Mucosa of descending colon (tissue), 3 donors: ENCODE measurements around the gene PAPPA2. TPM values are rescaled to one million over a fixed set of nuclear protein-coding genes. Genes with fewer than 3 reads are reported as not detected.

Experiments used
- ATAC-seq: fragments of 200-7000 bp; cut with Tn5 transposase; one replicate; pipeline ENCODE4 v1.9.1; 2020; ENCODE audit warnings: mild to moderate bottlenecking, moderate library complexity
- DNase-seq, 3 donors: peaks; one replicate each; pipeline ENCODE4 v3.0.0-alpha.2; 2020
- H3K36me3 ChIP-seq: fragments of 200-600 bp; one replicate; pipeline ENCODE4 v1.8.0; 2021; ENCODE audit warnings: low read depth, mild to moderate bottlenecking
- H3K4me1 ChIP-seq: fragments of 200-600 bp; one replicate; pipeline ENCODE4 v1.8.0; 2021; ENCODE audit warnings: low read depth, mild to moderate bottlenecking
- H3K4me3 ChIP-seq: fragments of 200-600 bp; one replicate; pipeline ENCODE4 v1.8.0; 2021; ENCODE audit warnings: mild to moderate bottlenecking
- H3K9me3 ChIP-seq: fragments of 200-600 bp; one replicate; pipeline ENCODE4 v1.8.0; 2021; ENCODE audit warnings: mild to moderate bottlenecking
- CTCF ChIP-seq: fragments of 200-600 bp; IDR thresholded peaks from one replicate; pipeline ENCODE4 v1.8.0; 2022; ENCODE audit warnings: antibody characterized with exemption, mild to moderate bottlenecking
- intact Hi-C, 2 donors: fragments of 100-400 bp; cut with DNase I in 1 of 2; cut with micrococcal nuclease in 1 of 2; formaldehyde crosslinking; loops; one replicate each; pipeline versions ENCODE4 v1.11.0 to v1.11.1; 2022; cut with DNase I, micrococcal nuclease
- total RNA-seq, 3 donors: library from RNA; stranded (reverse); fragmentation: NEBNext Ultra II Directional in 2 of 3; extraction: Animal tissue kit (Norgen Biotek cat#: 25700) in 2 of 3; gene quantifications; one replicate each; pipeline versions ENCODE4 v1.2.1 to v1.2.4, GENCODE V29; 2021 to 2023
- donor health status: DM: no; HTN: no; CAD: no; lungs with moderate emphysema.
- donor health status: DM: no; HTN: no; CAD: no.
- donor health status: DM: no; HTN: yes; CAD: no.

The PAPPA2 gene
- total RNA-seq, 3 donors from 2014 or later: 1.0 to 5.1 (median 1.1) TPM

- no peak overlapping the region for H3K4me3 ChIP-seq
- H3K9me3 ChIP-seq: no peaks in the 10 kb centered on the region
- TF ChIP-seq CTCF: no peak
- no peaks in the 10 kb centered on the region for H3K36me3 ChIP-seq
- no peak for ATAC-seq
- no peak for DNase-seq
- H3K4me1 ChIP-seq: no peaks in the 10 kb centered on the region
- intact Hi-C loops: no loop called here
Observed at GRCh38 chr1:176829261-176829660, 366.3 kb downstream of the PAPPA2 start.

- no peaks in the 10 kb centered on the region for H3K36me3 ChIP-seq
- no peak overlapping the region for H3K4me3 ChIP-seq
- H3K9me3 ChIP-seq: no peaks in the 10 kb centered on the region
- DNase-seq: no peak
- no peak for TF ChIP-seq CTCF
- H3K4me1 ChIP-seq: no peaks in the 10 kb centered on the region
- no peak for ATAC-seq
- intact Hi-C loops: loop anchor here in 1 of 2 donors (10.0 kb wide), 1 partner anchor 276 kb away; no protein-coding TSS in a partner anchor
Observed at GRCh38 chr1:176831150-176831549, 368.2 kb downstream of the PAPPA2 start.

- ATAC-seq (no peak), DNase-seq (no peak)
- Histone ChIP-seq H3K36me3 (no peaks in the 10 kb centered on the region), H3K4me3 (no peak overlapping the region), H3K9me3 (no peaks in the 10 kb centered on the region), H3K4me1 (no peaks in the 10 kb centered on the region)
- intact Hi-C loops: loop anchor here in 1 of 2 donors (10.0 kb wide), 1 partner anchor 283 kb away; no protein-coding TSS in a partner anchor
- TF ChIP-seq CTCF: no peak
Observed at GRCh38 chr1:176837708-176838107, 374.7 kb downstream of the PAPPA2 start.

- DNase-seq (no peak), ATAC-seq (no peak)
- no peaks in the 10 kb centered on the region for H3K4me1 ChIP-seq
- no peaks in the 10 kb centered on the region for H3K36me3 ChIP-seq
- TF ChIP-seq CTCF: no peak
- H3K9me3 ChIP-seq: no peaks in the 10 kb centered on the region
- no peak overlapping the region for H3K4me3 ChIP-seq
- intact Hi-C loops: loop anchor here in 1 of 2 donors (10.0 kb wide), 1 partner anchor 284 kb away; no protein-coding TSS in a partner anchor
Observed at GRCh38 chr1:176838276-176838995, 375.5 kb downstream of the PAPPA2 start.

GRCh38 chr1:176839216-176839615 is 376.2 kb downstream of the PAPPA2 start:
- TF ChIP-seq CTCF: no peak
- Histone ChIP-seq H3K4me3 (no peak overlapping the region), H3K36me3 (no peaks in the 10 kb centered on the region), H3K9me3 (no peaks in the 10 kb centered on the region), H3K4me1 (no peaks in the 10 kb centered on the region)
- DNase-seq (no peak), ATAC-seq (no peak)
- intact Hi-C loops: loop anchor here in 1 of 2 donors (10.0 kb wide), 1 partner anchor 284 kb away; no protein-coding TSS in a partner anchor
